Glutamatergic neuron (in vitro differentiated cells): Measurements from ENCODE around the gene THADA. TPM values are rescaled to one million over a fixed set of nuclear protein-coding genes. Genes with fewer than 3 reads are reported as not detected.

ENCODE experiments used
- DNase-seq: peaks from one replicate; pipeline ENCODE4 v3.0.0; 2022
- H3K27ac Mint-ChIP-seq: one replicate; pipeline ENCODE4 v1.8.0; 2020; ENCODE audit warnings: mild to moderate bottlenecking, mixed read lengths, inconsistent platforms; ENCODE audit not compliant: unreplicated experiment
- H3K27me3 Mint-ChIP-seq: one replicate; pipeline ENCODE4 v1.8.0; 2020; ENCODE audit warnings: mild to moderate bottlenecking, moderate library complexity, mixed read lengths, inconsistent platforms; ENCODE audit not compliant: unreplicated experiment
- H3K36me3 Mint-ChIP-seq: one replicate; pipeline ENCODE4 v1.8.0; 2020; ENCODE audit warnings: mild to moderate bottlenecking, mixed read lengths, inconsistent platforms; ENCODE audit not compliant: unreplicated experiment
- H3K4me1 Mint-ChIP-seq: one replicate; pipeline ENCODE4 v1.8.0; 2020; ENCODE audit warnings: mild to moderate bottlenecking, low read depth, mixed read lengths, inconsistent platforms; ENCODE audit not compliant: unreplicated experiment
- H3K4me3 Mint-ChIP-seq: one replicate; pipeline ENCODE4 v1.8.0; 2020; ENCODE audit warnings: mild to moderate bottlenecking, mixed read lengths, inconsistent platforms; ENCODE audit not compliant: unreplicated experiment
- H3K9me3 Mint-ChIP-seq: one replicate; pipeline ENCODE4 v1.8.0; 2020; ENCODE audit warnings: mild to moderate bottlenecking, moderate library complexity, mixed read lengths, inconsistent platforms; ENCODE audit not compliant: unreplicated experiment
- total RNA-seq: library from RNA; stranded (reverse); fragmentation: NEBNext Ultra II Directional; extraction: Animal tissue kit (Norgen Biotek cat#: 25700); gene quantifications from one replicate; pipeline ENCODE4 v1.2.1, GENCODE V29; 2021; ENCODE audit not compliant: unreplicated experiment
- TF ChIP-seq, protein P1 (sequence below): fragments of 200-600 bp; sonication (generic); IDR thresholded peaks from one replicate; pipeline ENCODE4 v1.5.0; 2021; ENCODE audit not compliant: partially characterized antibody, unreplicated experiment

Gene THADA
- total RNA-seq, 1 donor from 2014 or later = 15.0 TPM

DNA sequence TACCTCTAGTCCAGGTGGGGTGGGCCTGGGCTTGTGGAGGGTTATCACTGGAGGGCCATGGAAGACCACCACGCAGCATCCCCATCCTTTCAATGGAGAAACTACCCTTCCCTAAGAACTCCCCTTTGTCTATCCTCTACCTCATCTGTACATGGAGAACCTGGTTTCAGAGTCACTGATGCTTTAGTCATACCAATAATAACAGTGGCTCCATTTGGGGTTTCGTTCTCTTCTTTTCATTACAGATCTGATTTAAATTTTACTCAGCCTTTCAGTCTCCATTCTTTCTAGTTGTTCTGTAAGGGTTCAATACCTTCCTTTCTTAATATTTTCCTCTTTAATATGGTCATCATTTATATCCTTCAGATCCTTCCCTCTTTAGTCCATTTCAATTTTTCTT is 314.8 kb downstream of the THADA start:
- Mint-ChIP-seq H3K4me1 (peaks cover 7% of the 10 kb centered on the region), H3K4me3 (no peak overlapping the region), H3K36me3 (peaks cover 38% of the 10 kb centered on the region), H3K9me3 (peaks cover 14% of the 10 kb centered on the region), H3K27ac (no peak overlapping the region), H3K27me3 (no peaks in the 10 kb centered on the region)
- TF ChIP-seq, protein P1, sequence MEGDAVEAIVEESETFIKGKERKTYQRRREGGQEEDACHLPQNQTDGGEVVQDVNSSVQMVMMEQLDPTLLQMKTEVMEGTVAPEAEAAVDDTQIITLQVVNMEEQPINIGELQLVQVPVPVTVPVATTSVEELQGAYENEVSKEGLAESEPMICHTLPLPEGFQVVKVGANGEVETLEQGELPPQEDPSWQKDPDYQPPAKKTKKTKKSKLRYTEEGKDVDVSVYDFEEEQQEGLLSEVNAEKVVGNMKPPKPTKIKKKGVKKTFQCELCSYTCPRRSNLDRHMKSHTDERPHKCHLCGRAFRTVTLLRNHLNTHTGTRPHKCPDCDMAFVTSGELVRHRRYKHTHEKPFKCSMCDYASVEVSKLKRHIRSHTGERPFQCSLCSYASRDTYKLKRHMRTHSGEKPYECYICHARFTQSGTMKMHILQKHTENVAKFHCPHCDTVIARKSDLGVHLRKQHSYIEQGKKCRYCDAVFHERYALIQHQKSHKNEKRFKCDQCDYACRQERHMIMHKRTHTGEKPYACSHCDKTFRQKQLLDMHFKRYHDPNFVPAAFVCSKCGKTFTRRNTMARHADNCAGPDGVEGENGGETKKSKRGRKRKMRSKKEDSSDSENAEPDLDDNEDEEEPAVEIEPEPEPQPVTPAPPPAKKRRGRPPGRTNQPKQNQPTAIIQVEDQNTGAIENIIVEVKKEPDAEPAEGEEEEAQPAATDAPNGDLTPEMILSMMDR = no peak
- no peak for DNase-seq

DNA sequence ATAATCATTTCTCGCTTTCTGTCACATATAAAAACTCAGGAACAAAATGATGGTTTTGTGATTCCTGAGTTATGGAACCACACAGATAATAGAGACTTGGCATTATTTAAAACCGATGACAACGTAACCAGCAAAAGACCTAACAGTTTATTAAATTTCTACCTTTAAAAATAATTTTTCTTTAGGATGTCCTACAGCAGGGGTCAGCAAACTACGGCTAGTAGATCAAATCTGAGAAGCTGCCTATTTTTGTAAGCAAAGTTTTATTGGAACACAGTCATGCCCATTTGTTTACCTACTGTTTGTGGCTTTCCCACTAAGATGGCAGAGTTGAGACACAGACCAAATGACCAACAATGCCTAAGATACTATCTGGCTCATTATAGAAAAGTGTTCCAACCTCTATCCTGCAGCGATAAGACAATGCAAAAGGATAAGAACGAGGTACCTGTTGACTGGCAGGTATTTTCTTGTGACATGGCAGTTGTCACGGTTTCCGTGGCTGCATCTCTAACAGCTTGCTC is 316.5 kb downstream of the THADA start:
- H3K27ac Mint-ChIP-seq = no peak overlapping the region
- DNase-seq = no peak
- peaks cover 7% of the 10 kb centered on the region for H3K9me3 Mint-ChIP-seq
- H3K4me3 Mint-ChIP-seq = no peak overlapping the region
- H3K4me1 Mint-ChIP-seq = peaks cover 7% of the 10 kb centered on the region
- no peaks in the 10 kb centered on the region for H3K27me3 Mint-ChIP-seq
- H3K36me3 Mint-ChIP-seq = peaks cover 25% of the 10 kb centered on the region
- TF ChIP-seq, protein P1 = no peak

DNA sequence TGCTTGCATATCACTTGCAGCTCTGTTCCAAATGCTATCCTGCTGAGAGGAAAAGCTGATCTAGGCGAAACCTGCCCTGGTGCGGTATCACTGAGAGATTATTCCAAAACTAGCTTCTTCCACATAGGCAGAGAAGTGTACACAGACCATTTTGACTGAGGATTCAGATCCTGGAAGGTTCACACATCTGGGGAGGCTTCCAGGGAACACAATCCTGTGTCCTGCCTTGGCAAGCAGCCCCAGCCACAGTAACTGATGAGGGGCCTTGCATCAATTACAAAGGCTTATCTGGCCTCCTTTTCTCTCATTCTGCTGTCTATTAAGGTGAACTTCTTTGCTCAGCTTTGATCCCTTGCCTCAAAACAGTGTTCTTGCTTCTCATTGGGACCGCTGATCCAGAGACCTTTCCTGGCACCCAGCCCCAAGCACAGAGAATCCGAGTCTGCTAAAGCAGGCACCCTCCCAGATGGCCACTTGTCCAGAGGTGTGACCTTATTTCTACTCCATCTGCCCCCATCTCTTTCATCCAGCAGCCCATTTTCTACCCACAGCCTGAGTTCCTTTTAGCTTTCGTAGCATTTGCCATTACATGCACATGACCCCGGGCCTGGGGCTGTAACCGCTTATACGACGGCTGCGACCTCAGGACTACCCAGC is 317.1 kb downstream of the THADA start:
- H3K36me3 Mint-ChIP-seq = peaks cover 20% of the 10 kb centered on the region
- DNase-seq = no peak
- no peaks in the 10 kb centered on the region for H3K27me3 Mint-ChIP-seq
- TF ChIP-seq, protein P1 = no peak
- peaks cover 6% of the 10 kb centered on the region for H3K9me3 Mint-ChIP-seq
- H3K4me3 Mint-ChIP-seq = no peak overlapping the region
- no peak overlapping the region for H3K27ac Mint-ChIP-seq
- H3K4me1 Mint-ChIP-seq = peaks cover 7% of the 10 kb centered on the region

DNA sequence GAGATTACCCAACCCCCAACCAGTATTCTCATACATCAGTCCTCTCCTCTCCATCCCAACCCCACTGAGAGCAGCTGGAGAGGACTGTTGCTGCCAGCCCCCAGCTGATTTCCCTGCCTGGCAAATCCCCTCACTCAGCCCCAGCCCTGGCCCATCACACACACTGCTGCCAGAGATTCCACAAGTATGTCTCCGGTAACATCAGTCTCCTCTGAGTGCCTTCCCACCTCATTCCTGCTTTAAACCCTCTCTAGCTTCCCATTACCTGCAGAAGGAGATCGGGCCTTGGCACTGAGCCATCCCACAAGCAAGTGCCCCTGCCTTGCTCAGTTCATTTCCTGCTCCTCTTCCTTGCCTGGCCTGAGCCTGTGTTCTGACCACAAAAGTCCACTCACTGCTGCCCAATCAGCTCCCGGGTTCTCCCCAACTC is 318.9 kb downstream of the THADA start:
- H3K4me1 Mint-ChIP-seq = peaks cover 7% of the 10 kb centered on the region
- no peak for DNase-seq
- H3K27me3 Mint-ChIP-seq = no peaks in the 10 kb centered on the region
- no peak overlapping the region for H3K4me3 Mint-ChIP-seq
- TF ChIP-seq, protein P1 = no peak
- H3K9me3 Mint-ChIP-seq = no peaks in the 10 kb centered on the region
- H3K27ac Mint-ChIP-seq = no peak overlapping the region
- H3K36me3 Mint-ChIP-seq = peaks cover 4% of the 10 kb centered on the region

DNA sequence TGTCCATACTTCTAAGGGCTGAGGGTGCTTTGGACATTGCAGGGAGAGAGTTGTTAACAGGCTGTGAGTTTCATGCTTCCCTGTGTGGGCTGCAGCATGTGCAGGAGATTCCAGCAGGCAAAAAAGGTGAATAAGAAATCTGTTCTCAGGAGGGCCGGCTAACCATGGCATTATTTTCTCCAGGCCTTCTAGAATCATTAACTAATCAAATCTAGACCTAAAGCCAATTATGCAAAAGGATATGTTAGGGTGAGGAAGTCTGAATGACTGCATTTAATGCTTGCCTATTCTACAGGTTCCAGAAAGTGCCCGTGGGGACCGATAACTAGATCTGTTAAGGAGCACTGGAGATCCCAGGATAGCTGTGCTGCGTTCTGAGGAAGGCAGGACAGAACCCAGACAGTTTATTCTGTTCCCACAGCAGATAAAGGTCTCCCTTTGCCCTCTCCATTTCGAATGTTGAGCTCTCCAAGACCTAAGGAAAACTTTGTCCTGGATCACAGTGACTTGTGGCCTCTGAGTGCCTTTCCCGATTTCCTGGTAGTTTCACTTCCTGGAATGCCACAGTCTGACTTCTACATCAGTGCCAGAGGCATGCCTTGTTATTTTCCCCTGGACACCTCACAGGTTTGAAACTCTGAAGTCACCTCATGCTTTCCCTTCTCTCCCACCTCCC is 319.4 kb downstream of the THADA start:
- H3K4me3 Mint-ChIP-seq = no peak overlapping the region
- DNase-seq = no peak
- TF ChIP-seq, protein P1 = no peak
- peaks cover 7% of the 10 kb centered on the region for H3K4me1 Mint-ChIP-seq
- no peaks in the 10 kb centered on the region for H3K9me3 Mint-ChIP-seq
- H3K27ac Mint-ChIP-seq = no peak overlapping the region
- H3K36me3 Mint-ChIP-seq = peaks cover 4% of the 10 kb centered on the region
- H3K27me3 Mint-ChIP-seq = no peaks in the 10 kb centered on the region
